Right lobe of liver (tissue), 6 donors: Measurements from ENCODE around the gene PAK1. TPM values are rescaled to one million over a fixed set of nuclear protein-coding genes. Genes with fewer than 3 reads are reported as not detected.

Source experiments
- ATAC-seq, 4 donors: fragments of 200-7000 bp; cut with Tn5 transposase; one replicate each; pipeline ENCODE4 v1.9.1; 2020; ENCODE audit warnings: mild to moderate bottlenecking in 4 of 4, moderate library complexity in 4 of 4
- DNase-seq, 3 donors: peaks; one replicate each; pipeline ENCODE4 v3.0.0-alpha.2; 2020
- H3K27ac ChIP-seq, 3 donors: fragments of 200-600 bp; one replicate each; pipeline ENCODE4 v1.8.0; 2022
- H3K27me3 ChIP-seq, 2 donors: fragments of 200-600 bp; one replicate each; pipeline ENCODE4 v1.8.0; 2022
- H3K36me3 ChIP-seq, 4 donors: fragments of 200-600 bp; sonication (generic) in 1 of 4; one replicate each; pipeline versions ENCODE4 v1.5.1 to v1.8.0; 2017 to 2022; ENCODE audit warnings: control low read depth in 1 of 4
- H3K4me1 ChIP-seq, 4 donors: fragments of 200-600 bp; sonication (generic) in 1 of 4; one replicate each; pipeline versions ENCODE4 v1.5.1 to v1.8.0; 2017 to 2022; ENCODE audit warnings: control low read depth in 1 of 4
- H3K4me3 ChIP-seq, 3 donors: fragments of 200-600 bp; one replicate each; pipeline ENCODE4 v1.8.0; 2022
- H3K9me3 ChIP-seq, 4 donors: fragments of 200-600 bp; sonication (generic) in 1 of 4; one replicate each; pipeline versions ENCODE4 v1.5.1 to v1.8.0; 2017 to 2022; ENCODE audit warnings: control low read depth in 1 of 4
- POLR2A ChIP-seq: fragments of 450-650 bp; IDR thresholded peaks from one replicate; pipeline ENCODE4 v1.6.1; 2017; ENCODE audit warnings: antibody characterized with exemption, mild to moderate bottlenecking
- WGBS: methylation state at CpG from one replicate; pipeline ENCODE4 v1.1.6; 2018; ENCODE audit warnings: low coverage, low lambda C conversion rate; ENCODE audit not compliant: insufficient coverage; ENCODE audit errors: missing lambda C conversion rate; 5-methylcytosine and 5-hydroxymethylcytosine counted together
- intact Hi-C, 2 donors: fragments of 100-400 bp; cut with DNase I; formaldehyde crosslinking; loops; one replicate each; pipeline versions ENCODE4 v1.11.2 to v1.14.1; 2022
- total RNA-seq, 6 experiments: library from RNA; depleted of rRNA in 2 of 6; stranded (reverse); fragments of >200 nt in 2 of 6; fragmentation: NEBNext Ultra II Directional in 3 of 6; extraction: Animal tissue kit (Norgen Biotek cat#: 25700) in 3 of 6; gene quantifications; one replicate each; pipeline versions ENCODE4 v1.1.0 to v1.2.4, GENCODE V29; 2016 to 2023
- TF ChIP-seq, protein P1 (sequence below), 4 donors: fragments of 200-600 bp in 3 of 4; fragments of 450-650 bp in 1 of 4; IDR thresholded peaks; one replicate each; pipeline versions ENCODE4 v1.5.1 to v1.8.0; 2016 to 2022; ENCODE audit warnings: antibody characterized with exemption in 4 of 4, mild to moderate bottlenecking in 2 of 4
- donor health status: DM: no; HTN: yes; CAD: no.
- donor health status: DM: no; HTN: no; CAD: no.
- donor health status: DM: no; HTN: no; CAD: no.
- donor health status: DM: no; HTN: yes; CAD: no.
- donor health status: DM: no; HTN: yes; CAD: no.

PAK1 gene
- total RNA-seq, 6 experiments from 2014 or later, result 7.3 to 14.5 (median 9.3) TPM

DNA sequence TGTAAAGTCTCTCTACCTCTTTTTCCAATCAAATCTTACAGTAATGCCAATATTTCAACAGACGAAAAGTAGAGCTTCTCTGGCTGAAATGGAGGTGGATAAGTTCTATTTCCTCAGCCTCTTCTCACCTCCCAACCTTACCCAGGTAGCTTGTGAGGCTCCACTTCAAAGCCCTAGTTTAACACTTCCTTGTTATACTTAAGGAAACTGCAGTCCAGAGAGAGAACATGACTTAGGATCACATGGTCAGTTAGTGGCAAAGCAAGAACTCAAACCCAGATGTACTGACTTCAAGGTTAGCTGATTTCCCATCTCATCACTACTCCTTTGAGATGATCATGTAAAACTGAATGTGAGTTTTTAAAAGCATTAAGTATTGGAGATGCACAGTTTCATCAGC lies 32.5 kb downstream of the PAK1 start:
- Histone ChIP-seq H3K4me3 (no peak overlapping the region), H3K27ac (no peak overlapping the region), H3K4me1 (no peaks in the 10 kb centered on the region), H3K9me3 (no peaks in the 10 kb centered on the region), H3K27me3 (no peaks in the 10 kb centered on the region), H3K36me3 (no peaks in the 10 kb centered on the region)
- no peak for ATAC-seq
- intact Hi-C loops, result no loop called here
- 89% methylated on average over 1 of the region's 1 CpG for WGBS
- TF ChIP-seq, protein P1, sequence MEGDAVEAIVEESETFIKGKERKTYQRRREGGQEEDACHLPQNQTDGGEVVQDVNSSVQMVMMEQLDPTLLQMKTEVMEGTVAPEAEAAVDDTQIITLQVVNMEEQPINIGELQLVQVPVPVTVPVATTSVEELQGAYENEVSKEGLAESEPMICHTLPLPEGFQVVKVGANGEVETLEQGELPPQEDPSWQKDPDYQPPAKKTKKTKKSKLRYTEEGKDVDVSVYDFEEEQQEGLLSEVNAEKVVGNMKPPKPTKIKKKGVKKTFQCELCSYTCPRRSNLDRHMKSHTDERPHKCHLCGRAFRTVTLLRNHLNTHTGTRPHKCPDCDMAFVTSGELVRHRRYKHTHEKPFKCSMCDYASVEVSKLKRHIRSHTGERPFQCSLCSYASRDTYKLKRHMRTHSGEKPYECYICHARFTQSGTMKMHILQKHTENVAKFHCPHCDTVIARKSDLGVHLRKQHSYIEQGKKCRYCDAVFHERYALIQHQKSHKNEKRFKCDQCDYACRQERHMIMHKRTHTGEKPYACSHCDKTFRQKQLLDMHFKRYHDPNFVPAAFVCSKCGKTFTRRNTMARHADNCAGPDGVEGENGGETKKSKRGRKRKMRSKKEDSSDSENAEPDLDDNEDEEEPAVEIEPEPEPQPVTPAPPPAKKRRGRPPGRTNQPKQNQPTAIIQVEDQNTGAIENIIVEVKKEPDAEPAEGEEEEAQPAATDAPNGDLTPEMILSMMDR (IDR thresholded peaks at IDR 0.05), result no peak
- no peak for TF ChIP-seq POLR2A
- no peak for DNase-seq

DNA sequence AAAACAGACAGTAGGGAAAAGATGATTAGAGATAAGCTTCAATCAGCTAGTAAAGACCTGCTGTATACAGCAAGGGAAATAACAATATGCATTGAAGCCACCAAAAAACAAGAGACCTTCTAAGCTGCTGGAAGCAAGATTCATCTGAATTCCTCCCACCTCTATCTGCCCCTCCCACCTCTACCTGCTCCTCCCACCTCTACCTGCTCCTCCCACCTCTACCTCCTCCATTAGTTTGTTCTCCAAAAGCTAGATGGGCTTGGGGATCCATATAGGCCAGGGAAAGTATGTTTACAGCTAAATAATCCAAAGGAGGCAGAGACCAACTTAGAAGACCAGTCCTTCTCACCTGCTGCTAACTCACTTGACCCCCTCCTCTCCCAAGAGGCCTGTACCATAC lies 33.2 kb downstream of the PAK1 start:
- DNase-seq, result no peak
- TF ChIP-seq, protein P1 (IDR thresholded peaks at IDR 0.05), result no peak
- TF ChIP-seq POLR2A, result no peak
- no peak for ATAC-seq
- Histone ChIP-seq H3K4me1 (no peaks in the 10 kb centered on the region), H3K27me3 (no peaks in the 10 kb centered on the region), H3K27ac (no peak overlapping the region), H3K9me3 (no peaks in the 10 kb centered on the region), H3K4me3 (no peak overlapping the region), H3K36me3 (no peaks in the 10 kb centered on the region)
- intact Hi-C loops, result no loop called here

DNA sequence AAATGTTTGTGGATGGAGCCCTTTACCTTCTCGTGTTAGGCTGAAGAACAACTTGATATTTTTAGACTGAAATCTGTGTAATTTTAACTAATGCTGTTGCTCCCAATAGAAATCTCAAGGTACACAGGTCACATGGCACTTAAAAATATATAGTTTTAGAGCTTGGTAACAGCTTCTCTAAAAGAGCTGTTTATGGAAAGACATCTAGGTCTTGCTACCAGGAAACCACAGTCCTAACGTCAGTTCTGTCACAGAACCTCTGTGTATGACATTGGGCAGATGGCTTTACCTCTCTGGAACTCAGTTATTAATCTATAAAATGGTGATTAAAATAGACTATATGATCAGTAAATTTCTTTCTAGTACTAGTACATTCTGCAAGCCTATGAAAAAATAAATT lies 35.4 kb downstream of the PAK1 start:
- Histone ChIP-seq H3K27ac (no peak overlapping the region), H3K9me3 (no peaks in the 10 kb centered on the region), H3K4me3 (no peak overlapping the region), H3K27me3 (no peaks in the 10 kb centered on the region), H3K4me1 (no peaks in the 10 kb centered on the region), H3K36me3 (no peaks in the 10 kb centered on the region)
- DNase-seq (no peak), ATAC-seq (no peak)
- intact Hi-C loops, result no loop called here
- WGBS, result 50% methylated on average over 2 of the region's 2 CpGs
- no peak for TF ChIP-seq POLR2A
- TF ChIP-seq, protein P1 (IDR thresholded peaks at IDR 0.05), result no peak

DNA sequence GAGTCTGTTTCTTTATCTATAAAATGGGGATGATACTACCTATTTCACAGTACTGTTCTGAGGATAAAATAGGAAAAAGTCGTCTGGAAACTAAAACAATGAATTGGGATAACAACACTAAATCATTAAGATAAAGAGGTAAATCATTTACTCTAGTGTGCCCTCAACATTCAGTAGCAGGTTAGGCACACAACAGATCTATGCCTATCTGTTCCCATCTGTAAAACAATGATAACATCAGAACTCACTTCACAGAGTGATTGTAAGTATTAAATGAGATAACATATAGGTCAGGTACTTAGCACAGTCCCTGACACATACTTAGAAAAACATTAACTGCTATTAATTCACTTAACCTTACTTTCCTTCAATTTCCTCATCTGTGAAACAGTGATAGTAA lies 36.9 kb downstream of the PAK1 start:
- no peak overlapping the region for H3K27ac ChIP-seq
- no peak overlapping the region for H3K4me3 ChIP-seq
- ATAC-seq (no peak), DNase-seq (no peak)
- no peaks in the 10 kb centered on the region for H3K9me3 ChIP-seq
- H3K27me3 ChIP-seq, result no peaks in the 10 kb centered on the region
- H3K36me3 ChIP-seq, result no peaks in the 10 kb centered on the region
- TF ChIP-seq, protein P1 (IDR thresholded peaks at IDR 0.05), result no peak
- no peaks in the 10 kb centered on the region for H3K4me1 ChIP-seq
- intact Hi-C loops, result no loop called here
- 19% methylated on average over 1 of the region's 1 CpG for WGBS

DNA sequence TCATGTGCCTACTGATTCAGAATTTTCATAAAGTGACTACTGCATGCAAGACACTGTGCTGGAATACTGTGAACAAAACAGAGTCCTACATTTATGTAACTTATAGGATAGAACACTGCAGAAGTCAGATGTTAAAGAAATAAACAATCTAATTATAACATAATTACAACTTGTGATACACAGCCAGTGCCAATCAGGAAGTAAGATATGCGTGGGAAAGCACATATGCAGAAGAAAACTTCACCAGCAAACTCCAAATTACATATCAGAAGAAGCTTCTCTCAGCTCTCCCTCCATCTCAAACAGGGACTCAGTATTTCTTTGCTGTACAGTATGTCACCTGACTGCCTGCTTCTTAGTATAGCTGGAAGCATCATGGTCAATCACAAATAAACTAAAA lies 37.4 kb downstream of the PAK1 start:
- H3K36me3 ChIP-seq, result no peaks in the 10 kb centered on the region
- H3K4me1 ChIP-seq, result no peaks in the 10 kb centered on the region
- WGBS, result 50% methylated on average over 1 of the region's 1 CpG
- ATAC-seq (no peak), DNase-seq (no peak)
- no peak overlapping the region for H3K4me3 ChIP-seq
- intact Hi-C loops, result no loop called here
- H3K9me3 ChIP-seq, result no peaks in the 10 kb centered on the region
- no peak overlapping the region for H3K27ac ChIP-seq
- no peak for TF ChIP-seq POLR2A
- TF ChIP-seq, protein P1 (IDR thresholded peaks at IDR 0.05), result no peak
- H3K27me3 ChIP-seq, result no peaks in the 10 kb centered on the region
